GM21526 (cell line): ENCODE results near the gene PLSCR4.

Source experiments
- ATAC-seq: cut with Tn5 transposase; IDR thresholded peaks from one replicate; pipeline ENCODE4 v1.9.1; 2021; ENCODE audit warnings: moderate library complexity; ENCODE audit not compliant: unreplicated experiment, low FRiP score

Gene PLSCR4

DNA sequence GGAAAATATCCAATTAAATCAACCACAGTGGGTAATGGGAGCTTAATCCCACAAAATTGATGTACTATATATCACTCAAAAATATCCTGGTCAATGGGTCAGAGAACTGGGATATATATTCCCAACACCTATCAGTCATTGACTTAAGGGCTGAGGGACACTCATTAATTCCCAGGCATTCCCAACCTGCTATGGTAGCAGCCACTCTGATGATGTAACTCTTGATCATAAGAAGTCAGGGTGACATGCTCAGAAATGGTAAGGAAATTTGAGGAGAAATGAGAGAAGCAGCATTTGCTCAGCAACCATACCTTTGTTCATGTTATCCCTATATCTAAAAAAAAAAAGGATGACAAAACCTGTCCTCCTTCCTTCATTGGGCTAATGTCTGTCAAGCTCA is 86.8 kb downstream of the PLSCR4 start:
- ATAC-seq = no peak

DNA sequence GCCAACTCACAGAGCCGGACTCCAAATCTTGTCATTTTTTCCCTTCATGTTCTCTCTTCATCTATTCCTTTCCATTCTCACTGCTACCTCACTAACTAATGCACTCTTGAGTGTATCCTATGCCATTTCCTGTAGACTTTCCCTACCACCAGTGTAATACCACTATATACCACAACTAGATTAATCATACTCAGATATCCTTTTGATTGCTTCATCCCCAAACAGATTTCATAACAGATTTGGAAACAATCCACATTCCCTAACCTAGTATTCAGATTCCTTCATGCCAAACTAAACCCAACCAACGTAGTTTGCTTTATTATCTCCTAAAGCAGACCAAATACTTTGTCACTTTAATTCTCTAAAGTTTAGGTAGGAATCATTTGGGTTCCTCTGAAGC is 87.3 kb downstream of the PLSCR4 start:
- ATAC-seq = no peak

DNA sequence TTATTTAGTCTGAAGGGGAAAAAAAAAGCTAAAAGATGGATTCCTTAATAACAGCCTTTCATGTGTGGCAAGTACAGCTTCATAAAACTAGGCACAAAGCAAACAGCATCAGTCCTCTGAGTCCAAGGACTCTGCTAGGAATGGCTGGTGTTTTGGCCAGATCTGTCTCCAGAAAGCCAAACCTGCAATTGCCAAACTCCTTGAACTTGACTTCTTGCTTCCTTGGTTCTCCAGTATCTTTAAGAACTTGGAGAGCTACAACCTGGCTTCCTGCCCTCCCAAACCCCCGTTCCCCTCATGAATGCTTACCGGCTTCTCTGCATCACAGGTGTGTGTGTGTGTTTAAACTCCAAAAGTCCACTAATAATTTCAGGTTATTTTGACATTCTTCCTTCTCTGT is 88.3 kb downstream of the PLSCR4 start:
- no peak for ATAC-seq

DNA sequence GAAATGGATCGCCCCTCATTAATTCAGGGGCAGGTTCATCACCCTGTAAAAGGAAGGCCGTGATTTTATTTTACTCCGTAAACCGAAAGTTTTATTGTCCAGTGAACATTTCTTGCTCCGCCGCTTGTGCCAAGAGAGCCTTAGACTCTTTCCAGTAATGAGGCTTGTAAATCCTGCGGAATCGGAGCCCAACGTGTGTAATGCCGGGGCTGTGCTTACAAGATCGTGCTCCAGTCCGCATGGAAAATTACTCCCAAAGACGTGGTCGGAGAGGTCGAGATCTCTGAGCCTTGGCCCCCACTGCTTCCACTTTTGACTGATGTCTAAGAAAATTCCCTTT is 89.3 kb downstream of the PLSCR4 start:
- ATAC-seq = no peak

DNA sequence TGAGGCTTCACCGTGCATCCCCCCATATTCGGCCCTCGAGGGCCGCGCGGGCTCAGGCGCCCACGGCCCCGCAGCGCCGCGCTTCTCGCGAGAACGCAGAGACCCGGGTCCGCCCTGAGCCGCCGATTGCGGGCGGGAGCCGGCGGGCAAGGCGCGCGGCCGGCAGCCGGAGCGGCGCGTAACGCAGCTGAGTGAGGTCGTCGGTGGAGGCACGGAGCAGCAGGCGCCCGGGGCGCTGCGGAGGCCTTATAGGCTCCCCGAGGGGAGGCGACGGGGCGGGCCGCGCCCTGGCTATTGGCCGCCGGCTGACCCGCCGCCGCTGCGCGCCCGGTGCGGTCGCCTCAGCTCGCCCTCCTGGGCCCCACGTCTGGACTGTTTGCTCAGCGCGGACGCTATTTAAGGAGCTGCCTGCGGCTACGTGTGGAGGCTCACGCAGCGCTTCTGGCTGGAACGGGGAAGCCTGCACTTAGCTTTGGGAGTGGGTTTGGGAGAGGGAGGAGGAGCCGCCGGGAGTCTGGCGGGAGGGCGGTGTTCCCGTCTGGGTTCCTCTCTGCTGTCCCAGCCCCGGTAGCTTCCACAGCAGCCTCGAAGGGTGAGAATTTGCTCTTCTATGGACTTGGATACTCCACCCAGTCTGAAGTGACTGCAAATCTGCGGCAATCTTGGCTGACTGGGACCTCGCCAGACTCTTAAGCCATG is 89.8 kb downstream of the PLSCR4 start, which contains the start of gene PLOD2:
PLOD2 (minus strand) TSS at position 221 of the 699 bp plus-strand sequence; CDS start at position 26, 195 bp downstream.
- peak; percentile 71 for ATAC-seq

DNA sequence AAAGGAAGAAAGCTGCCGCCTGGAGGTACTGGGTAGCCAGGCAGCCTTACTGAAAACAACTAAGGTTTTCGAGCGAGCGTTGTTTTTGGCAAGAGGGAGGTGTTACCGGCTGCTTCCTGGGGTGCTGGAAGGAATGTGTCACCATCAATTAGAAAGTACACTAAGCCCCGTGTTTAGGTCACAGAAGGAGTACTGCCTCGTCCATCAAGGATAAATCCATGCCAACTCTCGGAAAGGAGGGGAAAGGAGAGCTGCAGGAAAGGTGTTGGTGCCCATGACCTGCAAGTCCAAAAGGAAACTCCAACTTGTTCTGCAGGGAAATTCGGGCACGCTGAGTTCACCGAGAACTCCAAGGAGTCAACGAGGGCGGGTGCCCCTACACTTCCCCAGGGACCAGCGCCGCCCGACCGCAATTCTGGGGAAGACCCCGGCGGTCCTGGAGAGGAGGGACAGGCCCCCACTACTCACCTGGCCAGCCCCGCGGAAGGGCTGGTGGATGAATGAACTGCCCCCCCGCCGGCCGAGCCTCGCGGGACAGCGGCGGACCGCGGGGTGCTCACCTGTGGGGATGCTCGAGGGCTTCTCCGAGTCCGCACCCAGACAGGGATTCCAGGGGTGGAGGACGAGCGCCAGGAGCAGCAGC is 90.5 kb downstream of the PLSCR4 start:
- ATAC-seq = peak; percentile 34

DNA sequence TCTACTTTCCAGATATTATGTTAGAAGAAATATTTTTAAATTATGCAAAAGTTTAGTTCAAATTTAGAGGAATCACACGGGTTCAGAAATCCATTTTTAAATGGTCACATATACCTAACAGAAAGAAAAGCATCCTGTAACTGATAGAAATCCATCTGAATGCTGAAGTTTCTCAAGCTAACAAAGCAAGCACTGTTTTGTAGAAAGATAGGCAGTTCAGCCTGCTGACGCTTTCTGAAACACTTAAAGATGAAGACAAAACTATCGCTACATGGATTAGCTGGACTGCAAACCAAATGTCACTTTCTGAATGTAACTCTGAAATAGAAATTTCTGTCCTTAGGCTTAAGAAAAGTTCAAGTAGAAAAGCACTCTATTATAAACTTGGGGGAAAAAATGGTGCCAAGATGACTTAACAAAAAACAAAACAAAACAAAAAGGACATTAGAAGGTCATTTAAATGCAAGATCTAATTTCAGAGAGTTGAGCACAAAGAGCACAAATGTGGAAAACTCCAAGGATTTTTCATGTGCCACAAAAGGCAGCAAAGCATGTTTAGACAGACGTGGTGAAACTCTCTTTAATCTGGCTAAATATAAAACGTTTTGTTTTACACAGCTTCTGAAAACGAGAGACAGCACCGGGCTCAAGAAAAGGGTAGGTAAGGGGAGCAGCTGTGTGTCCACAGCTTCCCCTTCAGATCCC is 91.1 kb downstream of the PLSCR4 start:
- ATAC-seq = no peak

DNA sequence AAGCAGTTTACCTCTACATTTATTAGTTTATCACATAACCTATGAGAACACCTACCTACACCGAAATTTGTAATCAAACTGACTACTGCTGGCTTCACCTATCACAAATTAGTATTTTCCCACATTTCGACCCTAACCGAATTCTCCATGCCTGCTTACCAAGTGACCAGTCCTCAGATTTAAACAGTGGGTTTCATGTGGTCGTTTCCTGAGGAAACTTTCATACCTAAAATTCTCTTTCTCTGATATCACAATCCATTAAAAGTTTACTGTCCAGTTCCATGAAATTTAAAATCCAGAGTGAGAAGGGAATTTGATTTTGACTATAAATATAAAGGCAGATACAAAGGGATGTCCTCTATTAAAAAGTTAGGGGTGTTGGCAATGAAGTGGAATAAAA is 91.9 kb downstream of the PLSCR4 start:
- no peak for ATAC-seq

DNA sequence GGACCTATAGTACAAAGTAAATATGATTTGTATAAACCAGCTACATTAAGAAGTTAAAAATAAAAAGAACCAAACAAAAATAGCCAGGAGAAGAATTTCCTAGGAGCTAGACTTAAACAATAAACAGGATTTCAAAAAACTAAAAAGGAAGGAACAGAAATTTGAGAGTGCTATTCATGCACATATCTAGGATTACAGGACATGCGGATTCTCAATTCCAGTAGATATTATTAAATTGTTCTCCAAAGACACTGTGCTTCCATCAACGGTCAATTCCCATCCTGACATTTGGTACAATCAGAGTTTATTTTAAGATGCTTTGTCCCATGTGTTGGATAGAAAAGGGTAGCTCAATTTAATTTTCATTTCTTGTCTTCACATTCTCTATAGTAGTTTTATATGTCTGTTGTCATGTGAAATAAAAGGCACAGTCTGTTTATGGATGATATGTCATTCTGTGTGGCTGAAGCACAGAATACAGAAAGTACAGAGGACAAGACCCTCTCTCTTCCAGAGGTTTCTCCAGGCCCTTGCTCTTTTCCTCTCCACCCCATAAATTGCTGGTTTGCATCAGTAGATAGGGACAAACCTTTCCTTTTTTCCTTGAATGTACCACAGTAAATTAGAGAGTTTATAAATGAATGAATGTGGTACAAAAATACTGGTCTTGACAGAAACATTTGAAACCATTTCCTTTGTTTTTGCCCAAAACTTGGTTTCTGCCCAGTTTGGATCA is 93.4 kb downstream of the PLSCR4 start:
- ATAC-seq = no peak

DNA sequence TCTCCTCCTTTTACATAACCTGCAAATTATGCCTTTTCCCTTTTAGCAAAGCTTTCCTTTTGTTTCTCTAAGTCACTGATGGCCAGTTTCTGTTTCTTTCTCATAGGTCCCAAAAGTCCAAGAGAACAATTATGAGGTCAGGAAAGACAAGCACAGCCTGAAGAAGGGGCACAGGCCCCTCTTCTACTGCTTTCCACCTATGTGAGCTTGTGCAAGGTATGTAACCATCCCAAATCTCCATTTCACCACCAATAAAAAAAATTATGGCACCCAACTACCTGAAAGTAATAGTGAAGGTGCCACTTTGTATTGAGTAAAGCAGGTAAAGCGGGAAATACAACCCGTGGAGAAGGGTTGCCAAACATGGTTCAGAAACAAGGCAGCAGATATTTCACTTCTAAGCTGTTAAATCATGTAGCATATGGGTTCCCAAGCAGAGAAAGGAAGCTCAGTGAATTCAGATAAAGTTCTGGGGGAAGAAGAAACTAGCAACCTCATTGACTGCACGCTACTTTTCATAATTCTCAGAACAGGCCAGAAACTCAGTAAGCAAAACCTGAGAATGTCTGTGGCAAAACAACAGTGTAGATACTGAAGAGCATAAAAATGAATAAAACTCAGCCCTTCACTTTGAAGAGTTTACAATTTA is 94.1 kb downstream of the PLSCR4 start:
- ATAC-seq = no peak

DNA sequence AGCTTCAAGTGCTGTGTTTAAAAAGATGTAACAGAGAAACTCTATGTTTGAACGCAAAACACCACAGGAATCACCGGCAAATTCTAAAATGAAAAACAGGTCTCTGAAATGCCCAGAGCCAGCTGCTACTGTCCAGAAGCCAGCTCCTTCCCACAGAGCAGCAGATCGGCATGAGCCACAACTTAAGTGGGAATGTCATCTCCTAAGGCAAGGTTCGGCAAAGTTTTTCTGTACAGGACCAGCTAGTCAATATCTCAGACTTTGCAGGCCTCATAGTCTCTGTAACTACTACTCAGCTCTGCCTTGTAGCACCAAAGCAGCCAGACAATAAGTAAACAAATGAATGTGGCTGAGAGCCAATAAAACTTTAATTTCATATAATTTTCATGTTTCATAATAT is 94.8 kb downstream of the PLSCR4 start:
- ATAC-seq = no peak

DNA sequence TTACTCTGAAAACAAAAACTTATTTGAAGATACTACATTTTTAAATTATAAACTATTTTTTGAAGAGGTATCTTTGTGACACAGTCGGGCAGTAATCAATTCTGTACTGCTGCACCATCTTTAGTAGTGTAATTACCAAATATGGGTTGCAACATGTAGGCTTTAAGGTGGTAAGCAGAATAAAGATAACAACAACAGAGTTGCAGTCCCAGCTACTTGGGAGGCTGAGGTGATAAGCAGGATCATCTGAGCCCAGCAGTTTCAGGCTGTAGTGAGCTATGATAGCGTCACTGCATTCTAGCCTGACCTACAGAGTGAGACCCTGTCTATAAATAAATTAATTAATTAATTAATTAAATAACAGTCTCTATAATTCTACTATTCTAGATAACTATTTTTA is 95.9 kb downstream of the PLSCR4 start:
- ATAC-seq = no peak

DNA sequence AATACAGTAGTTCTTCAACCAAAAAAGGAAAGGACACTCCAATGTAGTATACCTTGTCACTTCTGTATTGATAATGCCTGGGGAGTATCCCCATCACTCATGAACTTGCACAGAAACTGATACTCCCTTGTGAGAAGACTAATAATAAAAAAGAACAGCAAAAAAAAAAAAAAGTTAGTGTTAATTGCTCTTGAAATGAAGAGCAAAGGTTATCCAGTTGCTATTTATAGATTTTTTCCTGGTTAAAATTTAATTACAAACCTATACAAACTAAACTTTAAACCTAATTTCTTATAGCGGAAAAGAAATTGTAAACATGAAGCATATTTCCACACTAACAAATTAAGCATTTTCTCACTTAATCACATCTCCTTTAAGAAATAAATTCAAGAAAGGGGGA is 96.6 kb downstream of the PLSCR4 start:
- no peak for ATAC-seq

DNA sequence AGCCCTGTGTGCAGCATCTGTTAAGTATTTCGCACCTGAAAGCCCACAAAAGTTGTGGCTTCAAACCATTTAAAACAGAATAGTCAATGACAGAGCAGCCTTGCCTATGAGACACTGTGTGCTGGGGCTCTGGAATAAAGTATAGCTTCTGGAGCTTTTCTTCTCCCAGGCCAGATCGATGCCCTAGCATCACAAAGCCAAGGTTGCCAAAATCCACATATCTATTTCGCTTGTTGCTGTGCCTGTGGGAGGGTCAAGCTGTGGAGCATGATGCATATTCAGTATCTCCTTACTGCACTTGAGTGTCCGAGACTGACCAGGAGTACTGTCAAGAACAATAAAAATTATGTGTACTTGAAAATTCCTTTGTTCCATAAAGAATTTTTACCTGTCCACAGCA is 97.5 kb downstream of the PLSCR4 start:
- ATAC-seq = no peak

DNA sequence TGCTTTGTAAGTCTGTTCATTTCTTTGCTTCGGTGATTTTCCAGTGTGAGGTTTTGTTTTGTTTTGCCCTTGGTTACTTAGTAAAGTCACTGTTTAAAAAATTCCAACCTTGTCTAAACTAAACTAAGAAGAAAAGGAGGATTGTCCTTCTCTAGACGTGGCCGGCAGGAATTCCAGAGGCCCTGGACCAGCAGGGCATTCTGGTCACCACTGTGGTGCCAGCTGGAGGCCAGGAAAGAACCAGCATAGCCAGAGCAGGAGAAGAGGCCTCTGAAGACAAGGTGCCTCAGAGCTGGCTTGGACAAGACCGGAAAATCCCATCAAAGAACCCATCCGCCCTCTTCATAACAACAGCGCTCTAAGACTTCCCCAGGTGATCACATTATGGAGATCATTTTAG is 98.1 kb downstream of the PLSCR4 start:
- no peak for ATAC-seq

DNA sequence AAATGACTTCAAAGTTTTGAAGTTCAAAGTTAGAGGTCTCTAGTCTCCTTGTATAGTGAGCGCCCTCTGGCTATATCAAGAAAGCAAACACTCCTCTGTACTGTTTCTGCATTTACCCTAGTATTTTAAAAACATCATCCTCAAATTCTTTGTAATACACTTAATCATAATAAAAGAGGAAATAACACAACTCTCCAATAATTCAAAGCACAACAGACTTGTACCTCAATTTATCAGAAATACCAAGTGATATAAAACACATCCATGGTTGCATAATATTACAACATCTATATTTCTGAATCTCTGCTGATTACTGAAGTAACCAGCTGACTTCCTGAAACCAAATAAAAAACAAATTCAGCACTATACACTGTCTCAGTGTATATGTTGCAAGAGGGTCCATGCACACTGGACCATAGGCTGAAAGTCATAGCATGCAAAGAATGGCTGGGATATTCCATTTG is 102.4 kb downstream of the PLSCR4 start:
- no peak for ATAC-seq

DNA sequence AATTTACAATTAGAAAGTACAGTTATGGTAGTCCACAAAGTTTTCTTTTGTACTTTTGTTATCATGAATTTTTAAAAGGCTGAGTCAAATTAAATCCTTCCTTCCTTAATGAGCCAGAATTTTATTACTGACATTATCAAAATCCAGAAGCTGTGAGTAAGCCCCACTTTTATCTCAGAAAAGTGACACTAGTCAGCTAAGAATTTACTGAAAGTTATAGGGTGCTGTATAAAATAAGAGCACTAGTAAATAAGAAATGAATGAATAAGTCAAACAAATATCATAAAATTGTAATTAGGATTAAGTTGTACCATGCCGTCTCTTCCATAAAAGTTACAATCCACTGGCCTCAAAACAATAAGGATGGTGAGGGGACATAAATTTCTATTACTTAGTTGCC is 105.3 kb downstream of the PLSCR4 start:
- ATAC-seq = no peak

DNA sequence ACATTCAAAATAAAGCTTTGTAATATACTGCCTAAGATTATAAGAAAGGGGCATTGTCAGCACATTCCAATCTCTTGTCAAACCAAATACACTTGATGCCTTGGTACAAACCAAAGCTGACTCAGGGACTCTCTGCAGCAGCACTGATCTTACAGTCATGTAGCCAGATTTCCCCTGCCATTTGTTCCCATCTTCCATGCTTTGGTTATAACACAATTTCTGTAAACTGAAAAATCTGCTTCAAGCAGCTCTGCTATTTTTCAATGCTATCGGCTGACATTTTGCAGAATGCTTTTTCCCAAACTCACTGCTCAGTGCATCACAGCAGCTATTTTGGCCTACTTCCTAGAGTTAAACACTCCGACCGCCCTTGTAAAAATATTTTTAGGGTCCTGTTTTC is 108.1 kb downstream of the PLSCR4 start:
- no peak for ATAC-seq
